Glutamatergic neuron (in vitro differentiated cells): ENCODE results near the gene CCDC33. TPM values are rescaled to one million over a fixed set of nuclear protein-coding genes. Genes with fewer than 3 reads are reported as not detected.

Experiments
- DNase-seq: peaks from one replicate; pipeline ENCODE4 v3.0.0; 2022
- H3K27ac Mint-ChIP-seq: one replicate; pipeline ENCODE4 v1.8.0; 2020; ENCODE audit warnings: mild to moderate bottlenecking, mixed read lengths, inconsistent platforms; ENCODE audit not compliant: unreplicated experiment
- H3K27me3 Mint-ChIP-seq: one replicate; pipeline ENCODE4 v1.8.0; 2020; ENCODE audit warnings: mild to moderate bottlenecking, moderate library complexity, mixed read lengths, inconsistent platforms; ENCODE audit not compliant: unreplicated experiment
- H3K36me3 Mint-ChIP-seq: one replicate; pipeline ENCODE4 v1.8.0; 2020; ENCODE audit warnings: mild to moderate bottlenecking, mixed read lengths, inconsistent platforms; ENCODE audit not compliant: unreplicated experiment
- H3K4me1 Mint-ChIP-seq: one replicate; pipeline ENCODE4 v1.8.0; 2020; ENCODE audit warnings: mild to moderate bottlenecking, low read depth, mixed read lengths, inconsistent platforms; ENCODE audit not compliant: unreplicated experiment
- H3K4me3 Mint-ChIP-seq: one replicate; pipeline ENCODE4 v1.8.0; 2020; ENCODE audit warnings: mild to moderate bottlenecking, mixed read lengths, inconsistent platforms; ENCODE audit not compliant: unreplicated experiment
- H3K9me3 Mint-ChIP-seq: one replicate; pipeline ENCODE4 v1.8.0; 2020; ENCODE audit warnings: mild to moderate bottlenecking, moderate library complexity, mixed read lengths, inconsistent platforms; ENCODE audit not compliant: unreplicated experiment
- CTCF ChIP-seq: fragments of 200-600 bp; sonication (generic); IDR thresholded peaks from one replicate; pipeline ENCODE4 v1.5.0; 2021; ENCODE audit not compliant: partially characterized antibody, unreplicated experiment
- total RNA-seq: library from RNA; stranded (reverse); fragmentation: NEBNext Ultra II Directional; extraction: Animal tissue kit (Norgen Biotek cat#: 25700); gene quantifications from one replicate; pipeline ENCODE4 v1.2.1, GENCODE V29; 2021; ENCODE audit not compliant: unreplicated experiment

CCDC33 gene
- total RNA-seq, 1 donor from 2014 or later, result 0.49 TPM

DNA sequence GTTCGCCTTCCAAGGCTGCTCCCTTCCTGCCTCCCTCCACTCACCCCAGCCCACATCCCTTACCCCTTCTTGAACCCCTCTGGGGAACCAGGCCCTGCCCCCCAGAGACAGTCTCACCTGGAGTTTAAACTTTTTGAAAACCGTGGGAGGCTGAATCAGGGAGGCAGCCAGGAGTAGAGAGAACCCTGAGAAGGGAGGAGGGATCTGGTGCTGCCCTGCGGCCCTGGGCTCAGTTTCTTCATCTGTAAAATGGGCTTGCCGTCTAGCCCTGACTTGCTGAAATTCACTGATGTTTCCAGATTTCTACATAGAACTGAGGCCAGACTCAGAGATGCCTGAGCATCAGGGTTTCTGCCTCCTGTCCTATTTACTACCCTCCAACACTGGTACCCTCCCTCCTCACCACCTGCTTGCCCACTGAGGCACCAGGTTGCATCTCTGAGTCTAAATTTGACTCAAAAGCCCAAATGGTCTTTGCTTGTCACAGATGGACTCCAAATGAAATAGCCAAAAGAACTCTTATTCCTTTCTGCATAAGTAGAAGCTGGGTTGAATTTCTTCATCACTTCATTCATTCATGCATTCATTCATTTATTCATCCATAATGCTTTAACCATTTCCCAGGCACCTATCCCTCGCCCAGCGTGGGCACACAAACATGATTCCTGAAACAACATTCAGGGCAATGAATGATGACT, 21.7 kb upstream of the CCDC33 start:
- no peak for TF ChIP-seq CTCF
- H3K27ac Mint-ChIP-seq, result no peak overlapping the region
- peaks cover 2% of the 10 kb centered on the region for H3K36me3 Mint-ChIP-seq
- H3K27me3 Mint-ChIP-seq, result peaks cover 12% of the 10 kb centered on the region
- no peak overlapping the region for H3K4me3 Mint-ChIP-seq
- peaks cover 2% of the 10 kb centered on the region for H3K9me3 Mint-ChIP-seq
- peaks cover 15% of the 10 kb centered on the region for H3K4me1 Mint-ChIP-seq
- no peak for DNase-seq

GRCh38 chr15:74215958-74216357, 20.2 kb upstream of the CCDC33 start:
- H3K27me3 Mint-ChIP-seq, result peaks cover 10% of the 10 kb centered on the region
- TF ChIP-seq CTCF, result no peak
- H3K4me3 Mint-ChIP-seq, result no peak overlapping the region
- peaks cover 5% of the 10 kb centered on the region for H3K9me3 Mint-ChIP-seq
- no peak overlapping the region for H3K27ac Mint-ChIP-seq
- no peak for DNase-seq
- H3K4me1 Mint-ChIP-seq, result peaks cover 26% of the 10 kb centered on the region
- H3K36me3 Mint-ChIP-seq, result peaks cover 4% of the 10 kb centered on the region

GRCh38 chr15:74216949-74217348, 19.2 kb upstream of the CCDC33 start:
- DNase-seq, result no peak
- peaks cover 4% of the 10 kb centered on the region for H3K36me3 Mint-ChIP-seq
- H3K27ac Mint-ChIP-seq, result no peak overlapping the region
- no peak overlapping the region for H3K4me3 Mint-ChIP-seq
- H3K27me3 Mint-ChIP-seq, result peaks cover 14% of the 10 kb centered on the region
- peaks cover 36% of the 10 kb centered on the region for H3K4me1 Mint-ChIP-seq
- no peak for TF ChIP-seq CTCF
- H3K9me3 Mint-ChIP-seq, result peaks cover 8% of the 10 kb centered on the region

DNA sequence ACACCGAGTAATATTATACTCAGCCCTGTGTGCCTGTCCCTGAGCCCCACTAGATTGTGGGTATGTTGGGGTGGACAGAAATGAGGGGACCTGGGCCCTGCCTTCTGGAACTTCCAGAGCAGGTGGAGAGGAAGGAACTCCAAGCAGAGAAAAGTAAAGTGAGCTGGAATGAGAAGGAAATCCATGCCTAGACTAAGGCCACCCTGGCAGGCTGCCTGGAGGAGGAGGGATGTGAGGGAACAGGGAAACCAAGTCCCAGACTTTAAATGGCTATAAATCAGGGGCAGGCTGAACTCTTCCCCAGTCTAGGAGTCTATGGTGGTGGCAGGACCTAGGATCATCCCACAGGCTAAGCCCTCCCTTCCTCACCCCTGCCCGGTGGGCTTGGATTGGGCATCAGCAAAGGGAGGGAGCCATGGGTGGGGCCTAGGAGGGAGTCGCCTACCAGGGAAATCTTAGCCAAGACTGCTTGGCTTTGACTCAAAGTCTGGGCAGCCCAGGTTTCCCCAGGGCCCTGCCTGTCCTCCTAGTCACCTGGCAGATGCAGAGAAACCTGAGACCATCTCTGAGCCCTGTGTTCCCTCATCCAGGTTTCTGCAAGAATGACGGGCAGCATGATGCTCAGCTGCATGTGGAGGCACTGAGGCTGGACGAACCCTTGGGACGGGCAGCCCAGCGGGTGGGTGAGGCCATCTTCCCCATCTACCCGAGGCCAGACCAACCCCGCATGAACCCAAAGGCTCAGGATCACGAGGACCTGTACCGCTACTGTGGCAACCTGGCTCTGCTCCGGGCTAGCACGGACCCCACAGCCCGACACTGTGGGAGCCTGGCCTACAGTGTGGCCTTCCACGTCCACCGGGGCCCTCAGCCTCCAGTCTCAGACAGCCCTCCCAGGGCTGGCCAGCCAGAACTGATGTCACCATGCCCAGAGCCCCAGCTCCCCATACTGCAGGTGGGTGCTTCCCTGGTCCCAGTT, 17.9 kb upstream of the CCDC33 start:
- Mint-ChIP-seq H3K9me3 (peaks cover 14% of the 10 kb centered on the region), H3K36me3 (peaks cover 4% of the 10 kb centered on the region), H3K27ac (no peak overlapping the region), H3K4me3 (no peak overlapping the region), H3K27me3 (peaks cover 19% of the 10 kb centered on the region), H3K4me1 (peaks cover 40% of the 10 kb centered on the region)
- no peak for TF ChIP-seq CTCF
- no peak for DNase-seq
